Measurements from ENCODE around the gene TSPAN3. TPM values are rescaled to one million over a fixed set of nuclear protein-coding genes. Genes with fewer than 3 reads are reported as not detected.

TSPAN3 gene
- total and polyA plus RNA-seq, 2 donors (not counting 3 experiments of a cell fraction or from before 2014, with no cell fraction given) = 215 to 606 TPM

DNA sequence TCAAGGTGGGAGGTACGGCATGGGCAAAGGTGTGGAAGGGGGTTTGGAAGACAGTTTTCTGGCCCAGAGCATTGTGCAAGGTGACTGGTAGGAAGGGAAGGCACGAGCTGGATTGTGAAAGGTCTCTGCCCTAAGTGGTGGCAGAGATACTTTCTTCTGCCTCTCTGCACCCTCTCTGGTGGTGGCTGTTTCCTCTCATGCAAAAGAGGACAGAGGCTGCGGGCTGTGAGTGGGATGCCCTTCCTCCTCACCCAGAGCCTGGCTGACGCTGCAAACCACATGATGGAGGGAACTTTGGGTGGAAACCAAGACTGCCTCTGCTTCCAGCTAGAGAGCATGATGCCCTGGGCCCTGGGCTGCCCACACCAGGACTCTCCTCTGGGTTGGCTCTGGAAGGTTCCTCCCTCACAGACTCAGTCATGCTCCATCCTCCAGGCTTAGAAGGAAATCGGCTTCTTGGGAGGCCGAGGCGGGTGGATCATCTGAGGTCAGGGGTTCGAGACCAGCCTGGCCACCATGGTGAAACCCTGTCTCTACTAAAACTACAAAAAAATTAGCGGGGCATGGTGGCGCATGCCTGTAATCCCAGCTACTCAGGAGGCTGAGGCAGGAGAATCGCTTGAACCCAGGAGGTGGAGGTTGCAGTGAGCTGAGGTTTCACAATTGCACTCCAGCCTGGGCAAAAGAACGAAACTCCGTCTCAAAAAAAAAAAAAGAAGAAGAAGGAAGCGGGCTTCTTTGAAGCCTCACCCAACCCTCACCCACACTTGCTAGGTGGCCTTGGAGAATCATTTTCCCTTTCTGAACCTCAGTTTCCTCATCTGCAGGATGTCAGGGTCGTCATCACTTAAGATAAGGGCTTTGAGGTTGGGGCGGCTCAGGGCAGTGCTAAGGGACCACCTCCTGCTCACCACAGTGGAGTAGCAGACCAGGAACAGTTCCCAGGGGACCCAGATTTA is 67.7 kb downstream of the TSPAN3 start:
- Histone ChIP-seq H3K9ac (replicated peaks; ENCODE audit: extremely low read depth, insufficient read depth, low read length) (no peak overlapping the region), H4K20me1 (replicated peaks; ENCODE audit: control insufficient read depth, extremely low read depth, insufficient read depth, low read length) (no peaks in the 10 kb centered on the region), H3K4me2 (ENCODE audit: insufficient read depth, low read length) (no peak overlapping the region), H3K9me1 (replicated peaks; ENCODE audit: control insufficient read depth, extremely low read depth, insufficient read depth, low read length) (no peaks in the 10 kb centered on the region), H3K36me3 (ENCODE audit: control insufficient read depth in 2 of 2, extremely low read depth in 1 of 2, insufficient read depth in 2 of 2, low read length in 2 of 2) (no peaks in the 10 kb centered on the region), H3K79me2 (ENCODE audit: control insufficient read depth, insufficient read depth, low read length) (no peaks in the 10 kb centered on the region), H3K27me3 (ENCODE audit: control insufficient read depth in 2 of 2, insufficient read depth in 2 of 2, low read length in 2 of 2) (peaks cover 1 to 2% of the 10 kb centered on the region in 2 experiments), H3K4me1 (ENCODE audit: control insufficient read depth, extremely low read depth, insufficient read depth, low read length) (no peaks in the 10 kb centered on the region), H2AFZ (ENCODE audit: low read depth, low read length) (no peak overlapping the region), H3K4me3 (replicated peaks in 1 of 3; ENCODE audit: insufficient read depth in 1 of 3, low read depth in 1 of 3, low read length in 3 of 3) (no peak overlapping the region), H3K27ac (ENCODE audit: insufficient read depth, low read depth, low read length) (no peak overlapping the region), H3K9me3 (replicated peaks; ENCODE audit: control insufficient read depth, insufficient read depth, low read length) (no peaks in the 10 kb centered on the region)
- no TSS peak for BruUV-seq (replicated peaks)
- TF ChIP-seq JUN (IDR thresholded peaks at IDR 0.05; ENCODE audit: borderline replicate concordance, insufficient read depth, insufficient read length, low read depth) (no peak), MYC (IDR thresholded peaks at IDR 0.05; ENCODE audit: low read depth, low read length) (no peak), GATA2 (IDR thresholded peaks at IDR 0.05; ENCODE audit: insufficient read depth, insufficient read length, low read depth, low read length) (no peak)
- ChIA-PET CTCF (no interaction called here), POLR2A (interaction anchor here (0.5 kb wide), 1 partner anchor 17 kb away, joined by 3 read pairs; no protein-coding TSS in a partner anchor)
- intact Hi-C loops (cut with micrococcal nuclease) (no loop called here), dilution Hi-C loops (cut with MboI; ENCODE audit: extremely low pct_ligation_motif_present, low sequenced_read_pairs) (no loop called here)
- FAIRE-seq = no peak
- no peak for DNase-seq (ENCODE audit: low read depth, low spot score)

GRCh38 chr15:77002436-77002835 is 68.5 kb downstream of the TSPAN3 start:
- H2AFZ ChIP-seq (ENCODE audit: low read depth, low read length) = no peak overlapping the region
- FAIRE-seq = no peak
- CTCF ChIA-PET = no interaction called here

More at GRCh38 chr15:77002436-77002835, 68.5 kb downstream of the TSPAN3 start:
- no peaks in the 10 kb centered on the region for H3K4me1 ChIP-seq (ENCODE audit: control insufficient read depth, extremely low read depth, insufficient read depth, low read length)
- no peak overlapping the region for H3K4me3 ChIP-seq (replicated peaks in 1 of 3; ENCODE audit: insufficient read depth in 1 of 3, low read depth in 1 of 3, low read length in 3 of 3)
- POLR2A ChIA-PET = no interaction called here
- H3K79me2 ChIP-seq (ENCODE audit: control insufficient read depth, insufficient read depth, low read length) = no peaks in the 10 kb centered on the region
- no peaks in the 10 kb centered on the region for H3K9me1 ChIP-seq (replicated peaks; ENCODE audit: control insufficient read depth, extremely low read depth, insufficient read depth, low read length)
- intact Hi-C loops (cut with micrococcal nuclease) (no loop called here), dilution Hi-C loops (cut with MboI; ENCODE audit: extremely low pct_ligation_motif_present, low sequenced_read_pairs) (no loop called here)
- no peak for DNase-seq (ENCODE audit: low read depth, low spot score)
- H3K36me3 ChIP-seq (ENCODE audit: control insufficient read depth in 2 of 2, extremely low read depth in 1 of 2, insufficient read depth in 2 of 2, low read length in 2 of 2) = no peaks in the 10 kb centered on the region
- H3K4me2 ChIP-seq (ENCODE audit: insufficient read depth, low read length) = no peak overlapping the region
- H3K27me3 ChIP-seq (ENCODE audit: control insufficient read depth in 2 of 2, insufficient read depth in 2 of 2, low read length in 2 of 2) = peaks cover 1 to 2% of the 10 kb centered on the region in 2 experiments
- H4K20me1 ChIP-seq (replicated peaks; ENCODE audit: control insufficient read depth, extremely low read depth, insufficient read depth, low read length) = no peaks in the 10 kb centered on the region
- no peak overlapping the region for H3K9ac ChIP-seq (replicated peaks; ENCODE audit: extremely low read depth, insufficient read depth, low read length)
- no TSS peak for BruUV-seq (replicated peaks)
- TF ChIP-seq, protein P1, sequence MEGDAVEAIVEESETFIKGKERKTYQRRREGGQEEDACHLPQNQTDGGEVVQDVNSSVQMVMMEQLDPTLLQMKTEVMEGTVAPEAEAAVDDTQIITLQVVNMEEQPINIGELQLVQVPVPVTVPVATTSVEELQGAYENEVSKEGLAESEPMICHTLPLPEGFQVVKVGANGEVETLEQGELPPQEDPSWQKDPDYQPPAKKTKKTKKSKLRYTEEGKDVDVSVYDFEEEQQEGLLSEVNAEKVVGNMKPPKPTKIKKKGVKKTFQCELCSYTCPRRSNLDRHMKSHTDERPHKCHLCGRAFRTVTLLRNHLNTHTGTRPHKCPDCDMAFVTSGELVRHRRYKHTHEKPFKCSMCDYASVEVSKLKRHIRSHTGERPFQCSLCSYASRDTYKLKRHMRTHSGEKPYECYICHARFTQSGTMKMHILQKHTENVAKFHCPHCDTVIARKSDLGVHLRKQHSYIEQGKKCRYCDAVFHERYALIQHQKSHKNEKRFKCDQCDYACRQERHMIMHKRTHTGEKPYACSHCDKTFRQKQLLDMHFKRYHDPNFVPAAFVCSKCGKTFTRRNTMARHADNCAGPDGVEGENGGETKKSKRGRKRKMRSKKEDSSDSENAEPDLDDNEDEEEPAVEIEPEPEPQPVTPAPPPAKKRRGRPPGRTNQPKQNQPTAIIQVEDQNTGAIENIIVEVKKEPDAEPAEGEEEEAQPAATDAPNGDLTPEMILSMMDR (IDR thresholded peaks at IDR 0.05; ENCODE audit: extremely low read depth in 1 of 2, insufficient read depth in 1 of 2, low read depth in 1 of 2, low read length in 2 of 2) = no peak
- no peak for TF ChIP-seq EZH2 (IDR thresholded peaks at IDR 0.05; ENCODE audit: borderline replicate concordance, low read depth, low read length, severe bottlenecking)
- TF ChIP-seq POLR2AphosphoS5 (IDR thresholded peaks at IDR 0.05; ENCODE audit: insufficient read depth, low read depth, low read length) = no peak
- no peak for TF ChIP-seq GATA2 (IDR thresholded peaks at IDR 0.05; ENCODE audit: insufficient read depth, insufficient read length, low read depth, low read length)
- no peak for TF ChIP-seq JUN (IDR thresholded peaks at IDR 0.05; ENCODE audit: borderline replicate concordance, insufficient read depth, insufficient read length, low read depth)
- TF ChIP-seq FOS (IDR thresholded peaks at IDR 0.05; ENCODE audit: borderline replicate concordance, insufficient read depth, low read length) = no peak
- TF ChIP-seq MAX (IDR thresholded peaks at IDR 0.05; ENCODE audit: insufficient read depth, insufficient read length) = no peak
- TF ChIP-seq POLR2A (IDR thresholded peaks at IDR 0.05; ENCODE audit: low read depth, low read length) = no peak
- no peak for TF ChIP-seq MYC (IDR thresholded peaks at IDR 0.05; ENCODE audit: low read depth, low read length)
- no peak overlapping the region for H3K27ac ChIP-seq (ENCODE audit: insufficient read depth, low read depth, low read length)
- H3K9me3 ChIP-seq (replicated peaks; ENCODE audit: control insufficient read depth, insufficient read depth, low read length) = no peaks in the 10 kb centered on the region

Data from endothelial cell of umbilical vein (primary cell).